GM21723 (cell line): ENCODE data around the gene SF3A1.
A peak's percentile ranks its signal among the peaks of the same experiment; 100 is the strongest.

Source experiments
- ATAC-seq: cut with Tn5 transposase; IDR thresholded peaks from one replicate; pipeline ENCODE4 v1.9.1; 2021; ENCODE audit warnings: mild to moderate bottlenecking, moderate library complexity; ENCODE audit not compliant: unreplicated experiment

The SF3A1 gene

DNA sequence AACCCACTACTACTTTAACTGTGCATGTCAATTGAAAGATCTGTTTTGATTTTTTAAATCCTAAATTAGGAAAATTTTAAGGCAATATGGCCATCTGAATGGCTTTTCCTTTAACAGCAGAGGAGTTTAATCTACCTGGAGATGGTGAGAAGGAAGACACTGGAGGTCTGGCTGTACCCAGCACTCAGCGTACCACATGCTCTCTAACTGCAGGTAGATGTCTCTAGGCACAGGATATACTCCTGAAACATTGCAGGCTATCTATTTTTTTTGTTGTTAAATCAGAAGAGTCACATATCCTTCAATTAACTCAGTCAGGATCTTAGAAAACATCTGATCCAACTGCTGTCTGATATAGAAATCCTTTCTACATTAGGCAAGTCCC is 50.1 kb downstream of the SF3A1 start:
- no peak for ATAC-seq

DNA sequence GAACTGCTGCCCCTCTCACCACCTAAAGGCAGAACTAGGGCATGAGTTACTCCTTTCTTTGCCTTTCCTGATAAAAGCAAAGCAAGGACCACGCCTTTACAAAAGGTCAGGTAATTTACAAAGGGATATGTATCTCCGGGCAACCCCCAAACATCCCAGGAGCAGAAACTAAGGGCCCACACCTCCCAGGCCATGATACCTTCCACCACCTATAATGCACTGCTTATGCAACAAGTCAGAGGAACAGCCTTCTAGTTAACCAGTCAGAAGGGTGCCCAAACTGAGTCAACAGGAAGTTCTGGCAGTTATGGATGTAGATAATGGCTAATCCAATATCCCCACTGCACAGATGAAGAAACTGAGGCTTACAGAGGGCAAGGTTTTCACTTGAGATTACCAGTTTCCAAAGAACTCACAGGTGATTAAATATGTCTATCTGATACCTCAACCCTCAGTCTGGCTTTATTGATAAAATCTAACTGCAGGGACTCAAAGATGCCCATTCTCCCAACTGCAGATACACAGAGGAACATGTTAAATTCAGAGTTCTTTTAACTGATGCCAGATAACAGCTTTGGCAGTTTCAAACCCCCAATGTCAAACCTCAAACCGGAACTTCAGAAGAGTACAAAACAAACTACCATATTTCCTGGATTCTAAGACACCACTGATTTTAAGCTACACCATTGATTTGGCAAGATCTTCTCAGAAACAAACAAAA is 50.6 kb downstream of the SF3A1 start:
- no peak for ATAC-seq

DNA sequence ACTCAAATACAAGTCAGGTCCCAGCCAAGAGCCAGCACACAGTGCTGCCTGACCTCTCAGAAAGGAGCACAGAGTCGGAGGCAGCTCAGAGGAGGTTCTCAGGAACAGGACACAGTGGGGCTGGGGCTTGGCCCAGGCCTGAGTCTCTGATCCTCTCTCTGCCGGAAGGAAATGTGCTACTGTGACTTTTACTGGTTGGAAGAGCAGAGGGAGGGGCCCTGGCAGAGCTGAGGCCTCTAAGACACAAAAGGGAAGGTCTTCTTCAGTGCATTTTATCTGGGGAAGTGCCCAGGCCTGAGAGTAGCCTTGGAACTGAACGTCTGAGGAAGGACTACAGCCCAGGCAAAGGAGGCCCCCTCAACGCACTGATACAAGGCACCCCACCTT is 51.2 kb downstream of the SF3A1 start:
- peak; percentile 44 for ATAC-seq

DNA sequence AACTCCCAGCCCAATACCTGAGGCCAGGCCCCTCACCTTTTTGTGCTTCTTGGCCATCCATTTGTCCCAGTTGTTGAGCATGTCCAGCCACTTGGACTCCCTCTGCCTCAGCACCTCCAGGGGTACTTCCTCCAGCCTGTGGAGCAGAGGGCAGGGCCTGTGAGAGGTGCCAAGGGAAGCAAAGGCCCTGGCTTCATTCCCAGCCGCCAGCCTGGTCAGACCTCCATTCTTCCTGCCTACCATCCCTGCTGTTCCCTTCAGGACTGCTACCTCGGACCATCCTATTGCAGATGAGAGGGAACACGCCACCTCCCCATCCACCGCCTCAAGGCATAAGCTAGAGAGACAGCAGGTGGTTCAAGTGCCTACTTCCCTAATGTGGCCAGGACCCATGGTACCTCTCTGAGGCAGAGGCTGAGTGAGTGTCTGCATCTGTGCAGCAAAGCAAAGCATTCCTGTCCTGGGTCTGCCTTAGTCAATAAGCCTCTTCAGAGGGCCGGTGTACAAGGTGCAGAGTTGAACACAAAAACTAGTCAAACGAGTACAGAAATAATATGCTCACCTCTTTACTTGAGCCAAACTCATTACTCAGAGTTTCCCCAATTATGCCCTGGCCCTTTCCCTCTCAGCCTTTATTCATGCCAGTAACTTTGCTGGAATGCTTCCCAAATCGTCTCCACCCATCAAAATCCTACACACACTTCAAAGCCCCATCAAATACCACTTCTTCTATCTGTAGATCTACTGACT is 52.0 kb downstream of the SF3A1 start:
- ATAC-seq: no peak

DNA sequence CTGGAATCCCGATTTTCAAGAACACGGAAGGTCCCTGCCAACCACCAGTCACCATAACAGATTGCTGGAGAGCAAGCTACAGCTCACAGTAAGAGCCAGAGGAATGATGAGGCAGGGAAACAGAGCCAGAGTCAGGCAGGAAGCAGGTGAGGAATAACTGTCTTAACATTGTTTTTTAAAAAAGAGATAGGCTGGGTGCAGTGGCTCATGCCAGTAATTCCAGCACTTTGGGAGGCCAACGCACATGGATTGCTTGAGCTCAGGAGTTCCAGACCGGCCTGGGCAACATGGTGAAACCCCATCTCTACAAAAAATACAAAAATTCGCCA is 53.9 kb downstream of the SF3A1 start:
- ATAC-seq: no peak

DNA sequence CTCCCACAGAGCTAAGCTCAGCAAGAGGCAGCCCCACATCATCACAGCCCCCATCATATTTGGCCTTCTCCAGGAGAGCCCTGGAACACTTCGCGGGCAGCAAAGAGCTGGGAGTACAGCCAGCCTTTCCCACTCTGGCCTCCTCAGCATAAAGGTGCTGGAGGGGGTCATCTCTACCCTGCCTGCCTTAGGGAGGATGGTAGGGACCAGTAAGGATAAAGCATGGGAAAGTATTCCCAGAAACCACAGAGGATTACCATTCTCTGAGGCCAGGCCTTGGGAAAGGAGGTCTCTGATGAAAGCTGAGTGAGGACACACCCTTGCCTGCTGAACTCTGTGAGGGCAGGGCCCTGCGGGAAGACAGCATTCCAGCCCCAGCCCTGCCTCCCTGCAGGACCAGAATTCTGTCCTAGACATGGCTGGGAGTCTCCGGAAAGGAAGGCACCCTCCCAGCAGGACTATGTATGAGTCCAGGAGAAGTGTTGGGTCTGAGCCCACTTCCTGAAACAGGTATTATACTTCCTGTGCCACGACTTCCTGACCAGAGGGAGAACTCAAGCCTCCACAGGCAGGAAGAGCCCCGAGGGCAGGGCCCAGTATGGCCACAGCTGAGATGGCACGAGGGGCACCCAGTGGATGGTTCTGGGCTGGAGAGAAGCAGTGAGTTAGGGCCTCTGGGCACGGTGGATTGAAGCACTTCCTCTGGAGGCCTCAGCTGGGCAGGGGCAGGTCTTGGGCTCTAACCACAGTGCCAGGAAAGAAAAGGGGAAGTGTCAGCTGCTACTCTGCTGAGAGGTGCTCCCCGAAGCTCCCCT is 54.5 kb downstream of the SF3A1 start:
- ATAC-seq: no peak

DNA sequence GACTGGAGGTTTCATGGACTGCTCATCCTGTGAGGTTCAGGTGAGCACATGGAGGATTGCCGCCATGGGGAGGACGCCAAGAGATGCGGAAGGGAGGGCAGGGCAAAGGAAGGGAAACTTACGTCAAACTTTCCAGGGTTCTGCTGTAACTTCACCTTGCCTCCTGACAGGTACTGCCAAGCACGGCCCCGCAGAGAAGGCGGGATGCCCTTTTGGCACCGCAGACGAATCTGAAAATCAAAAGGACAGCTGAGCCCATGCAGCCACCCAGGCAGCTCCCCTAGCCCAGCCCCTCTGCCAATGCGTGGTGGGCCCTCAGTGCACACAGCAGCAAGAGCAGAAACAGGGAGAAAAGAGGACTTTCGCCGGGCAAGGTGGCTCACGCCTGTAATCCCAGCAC is 57.4 kb downstream of the SF3A1 start:
- ATAC-seq: no peak

DNA sequence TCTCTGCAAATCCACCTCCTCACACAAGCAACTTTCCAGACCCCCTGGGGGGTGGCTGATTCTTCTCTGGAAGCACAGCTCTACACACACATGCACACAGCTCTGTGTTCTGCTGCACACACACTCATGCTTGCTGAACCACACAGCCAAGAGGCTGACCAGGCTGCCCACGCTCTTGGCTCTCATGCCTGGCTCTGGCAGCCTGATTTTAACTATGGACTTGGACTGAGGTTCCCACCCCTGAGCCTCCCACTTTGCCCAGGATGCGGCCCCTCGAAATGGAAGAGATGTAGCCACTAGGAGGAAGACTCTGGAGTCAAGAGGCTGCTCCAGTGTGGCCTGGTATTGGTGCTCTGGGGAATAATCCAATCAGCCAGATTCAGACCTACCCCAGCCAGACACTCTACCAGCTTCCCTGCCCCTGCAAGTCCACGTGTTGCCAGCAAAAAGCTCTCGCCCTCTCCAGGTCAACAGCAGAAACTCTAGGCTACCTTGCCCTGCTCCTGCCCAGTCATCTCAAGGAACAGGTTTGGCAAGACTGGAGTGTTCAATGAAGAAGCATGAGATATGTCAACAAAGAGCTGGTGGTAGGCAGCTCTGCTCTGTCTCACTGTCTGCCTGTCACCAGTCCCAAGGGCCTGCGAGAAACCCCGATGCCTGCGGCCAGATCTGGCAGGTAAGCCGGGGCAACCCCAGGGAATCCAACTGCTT is 58.5 kb downstream of the SF3A1 start:
- ATAC-seq: no peak

DNA sequence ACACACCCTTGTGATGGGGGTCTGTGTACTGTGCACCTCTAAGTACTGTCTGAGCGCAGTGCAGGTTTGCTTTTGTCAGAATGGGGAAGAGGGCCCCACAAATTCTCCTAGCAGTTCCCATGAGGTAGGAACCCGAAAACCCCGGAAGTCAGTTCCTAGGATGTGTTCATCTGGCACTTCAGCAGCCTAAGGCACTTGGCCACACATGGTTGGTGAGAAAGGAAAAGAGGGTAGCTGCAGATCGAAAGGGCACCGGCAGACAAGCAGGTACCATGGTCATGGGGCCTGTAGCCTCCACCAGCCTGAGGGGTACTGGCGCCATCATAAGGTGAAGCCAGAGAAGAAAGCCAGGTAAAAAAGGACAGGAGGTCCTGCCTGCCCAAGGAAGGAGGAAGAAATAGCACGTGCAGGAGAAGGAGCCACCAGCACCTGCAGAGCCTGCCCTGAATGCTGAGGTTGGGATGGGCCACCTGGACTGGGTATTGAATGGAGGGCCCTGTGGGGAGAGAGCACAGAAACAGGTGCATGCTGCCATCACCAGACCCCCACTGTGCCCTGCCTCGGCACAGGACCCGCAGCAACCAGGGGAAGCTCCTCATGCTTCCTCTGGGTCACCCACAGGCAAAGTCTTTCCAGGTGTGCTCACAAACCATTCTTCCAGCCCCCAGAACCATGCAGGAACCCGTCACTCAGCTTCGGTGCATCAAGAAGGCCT is 59.3 kb downstream of the SF3A1 start:
- no peak for ATAC-seq

DNA sequence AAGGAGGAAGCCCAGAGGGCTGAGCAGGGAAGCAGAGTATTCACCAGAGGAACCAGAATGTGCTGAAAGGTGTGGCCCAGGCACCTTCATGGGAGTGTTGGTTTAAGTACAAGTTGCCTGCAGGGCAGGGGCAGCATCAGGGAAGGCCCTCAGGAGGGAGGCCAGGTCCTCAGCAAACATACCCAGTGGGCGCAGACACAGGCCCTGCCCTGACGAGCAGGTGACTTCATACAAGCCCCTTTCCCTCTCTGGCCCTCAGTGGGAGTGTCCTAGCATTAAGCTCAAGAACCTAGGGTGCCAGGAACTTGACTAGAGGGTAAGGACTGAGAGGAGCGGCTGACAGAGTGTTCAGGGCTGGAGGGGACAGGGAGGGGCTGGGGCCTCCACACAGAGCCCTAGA is 59.9 kb downstream of the SF3A1 start:
- no peak for ATAC-seq

DNA sequence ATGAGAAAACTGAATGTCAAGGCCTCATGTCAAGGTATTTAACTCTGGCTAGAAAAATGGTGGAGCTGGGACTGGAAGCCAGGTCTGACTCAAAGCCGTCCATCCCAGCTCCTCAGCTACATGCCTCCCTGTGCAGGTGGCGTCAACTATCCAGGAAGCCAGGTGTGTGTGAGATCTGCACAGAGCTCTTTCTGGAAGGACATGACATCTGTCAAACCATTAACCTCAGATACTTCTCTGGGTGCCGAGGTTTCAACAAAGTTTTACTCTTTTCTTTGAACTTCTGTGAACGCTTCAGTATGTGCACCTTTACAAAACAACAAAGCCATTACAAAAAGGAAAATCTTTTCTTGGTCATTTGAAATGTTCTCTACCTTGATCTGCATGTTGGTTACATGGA is 60.4 kb downstream of the SF3A1 start:
- ATAC-seq: no peak

DNA sequence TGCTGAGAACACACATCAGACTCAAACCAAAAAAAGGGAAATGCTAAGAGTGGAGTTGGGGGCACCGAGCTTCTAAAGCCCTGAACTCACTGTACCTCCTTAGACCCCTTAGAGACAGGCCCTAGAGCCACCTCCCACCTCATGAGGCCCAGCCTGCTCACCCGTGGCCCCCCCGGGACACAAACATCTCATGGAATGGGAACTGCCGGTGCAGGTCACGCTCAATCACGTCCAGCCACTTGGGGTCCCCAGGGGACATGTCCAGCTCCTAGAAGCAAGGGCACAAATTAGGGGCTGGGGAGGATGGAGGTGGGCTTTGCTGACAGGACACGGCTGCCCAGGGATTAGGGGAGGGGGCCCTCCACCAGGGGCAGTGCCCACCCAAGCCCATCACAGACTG is 61.1 kb downstream of the SF3A1 start:
- ATAC-seq: no peak

DNA sequence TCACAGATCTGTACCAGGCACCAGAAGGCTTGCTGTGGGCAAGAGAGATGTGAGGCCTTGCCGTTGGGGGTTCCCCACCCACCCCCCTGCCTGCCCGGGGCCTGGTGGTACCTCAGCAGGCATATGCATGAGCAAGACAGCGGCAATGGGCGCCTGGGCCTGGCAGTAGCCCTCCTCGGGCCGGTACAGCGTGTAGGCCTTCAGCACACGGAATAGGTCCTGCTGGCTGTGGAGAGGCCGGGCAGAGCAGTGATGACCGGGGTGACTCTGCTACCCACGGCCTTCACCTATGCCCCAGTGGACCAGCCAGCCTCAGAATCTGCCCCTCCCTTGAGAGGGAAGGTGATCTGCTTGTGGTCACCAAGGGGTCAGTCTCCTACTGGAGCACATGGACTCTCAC is 61.9 kb downstream of the SF3A1 start:
- no peak for ATAC-seq

DNA sequence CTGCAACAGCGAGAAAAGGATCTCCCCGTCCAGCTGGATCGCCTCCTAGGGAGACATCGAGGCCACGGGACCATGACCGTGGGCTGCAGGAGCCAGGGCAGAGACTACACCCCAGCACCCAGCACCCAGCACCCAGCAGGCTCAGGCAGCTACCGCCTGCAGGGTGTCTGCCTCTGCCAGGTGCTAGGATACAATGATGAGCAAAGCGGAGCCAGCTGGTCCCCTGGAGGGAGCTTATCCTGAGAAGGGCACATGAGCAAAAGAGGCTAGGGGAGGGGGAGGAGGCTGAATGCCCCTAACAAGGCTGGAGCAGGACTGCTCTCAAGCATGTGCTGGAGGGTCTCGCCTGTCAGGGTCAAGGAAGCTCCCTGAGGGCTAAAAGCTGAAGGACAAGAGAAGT is 62.6 kb downstream of the SF3A1 start:
- no peak for ATAC-seq

DNA sequence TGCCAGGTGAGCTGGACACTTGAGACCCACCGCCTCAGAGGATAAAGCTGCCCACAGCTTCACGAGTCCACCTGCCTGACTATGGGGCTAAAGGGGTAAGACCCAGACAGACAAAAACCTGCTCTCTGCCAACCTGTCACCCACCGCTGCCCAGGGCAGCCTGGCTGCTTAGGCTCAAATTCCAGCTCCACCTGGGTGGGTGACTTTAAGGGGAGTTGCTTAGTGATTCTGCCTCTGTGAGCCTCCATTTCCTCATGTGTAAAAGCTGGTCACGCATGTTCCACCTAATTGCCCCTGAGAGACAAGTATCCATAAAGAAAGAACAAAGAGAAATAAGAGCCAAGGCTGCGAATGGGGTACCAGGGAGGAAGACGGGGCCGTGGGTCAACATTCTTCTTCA is 63.7 kb downstream of the SF3A1 start:
- no peak for ATAC-seq

DNA sequence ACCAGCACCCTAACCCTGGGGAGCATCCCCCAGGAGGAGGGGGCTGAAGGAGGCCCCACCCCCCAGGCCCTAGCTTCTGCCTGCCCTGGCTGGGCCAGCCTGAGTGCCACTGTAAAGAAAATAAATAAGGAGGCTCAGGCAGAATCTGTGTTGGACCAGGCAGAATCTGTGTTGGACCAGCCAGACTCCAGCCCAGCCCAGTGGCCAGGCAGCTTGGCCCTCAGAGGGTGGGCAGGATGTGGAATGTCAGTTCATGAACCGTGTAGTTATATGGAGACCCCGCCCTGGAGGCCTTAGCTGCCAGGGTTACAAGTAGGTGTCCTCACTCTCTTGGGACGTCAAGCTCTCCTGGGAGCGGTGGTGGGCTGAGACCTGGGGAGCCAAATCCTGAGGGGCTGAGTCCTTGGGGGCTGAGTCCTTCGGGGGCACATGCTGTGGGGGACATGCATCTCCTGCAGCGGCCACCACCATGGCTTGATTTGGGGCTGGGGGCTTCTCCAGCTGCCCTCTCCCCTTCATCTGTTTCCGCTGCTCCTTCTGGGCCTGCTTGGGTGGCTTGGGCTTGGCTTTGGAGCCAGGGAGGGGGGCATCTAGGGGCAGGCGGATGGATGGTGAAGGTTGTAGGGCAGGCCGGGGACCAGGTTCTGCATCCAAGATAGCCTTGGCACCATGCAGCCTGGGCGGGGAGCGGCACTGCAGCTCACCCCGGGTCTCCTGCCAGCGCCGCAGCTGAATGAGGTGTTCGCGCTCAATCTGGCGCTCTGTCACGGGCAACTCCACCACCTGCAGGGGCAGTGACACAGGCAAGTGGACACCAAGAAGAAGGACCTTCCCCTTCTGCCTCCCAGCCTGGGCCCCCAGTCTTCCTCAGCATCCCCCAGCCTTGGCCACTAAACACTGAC is 64.4 kb downstream of the SF3A1 start:
- no peak for ATAC-seq

DNA sequence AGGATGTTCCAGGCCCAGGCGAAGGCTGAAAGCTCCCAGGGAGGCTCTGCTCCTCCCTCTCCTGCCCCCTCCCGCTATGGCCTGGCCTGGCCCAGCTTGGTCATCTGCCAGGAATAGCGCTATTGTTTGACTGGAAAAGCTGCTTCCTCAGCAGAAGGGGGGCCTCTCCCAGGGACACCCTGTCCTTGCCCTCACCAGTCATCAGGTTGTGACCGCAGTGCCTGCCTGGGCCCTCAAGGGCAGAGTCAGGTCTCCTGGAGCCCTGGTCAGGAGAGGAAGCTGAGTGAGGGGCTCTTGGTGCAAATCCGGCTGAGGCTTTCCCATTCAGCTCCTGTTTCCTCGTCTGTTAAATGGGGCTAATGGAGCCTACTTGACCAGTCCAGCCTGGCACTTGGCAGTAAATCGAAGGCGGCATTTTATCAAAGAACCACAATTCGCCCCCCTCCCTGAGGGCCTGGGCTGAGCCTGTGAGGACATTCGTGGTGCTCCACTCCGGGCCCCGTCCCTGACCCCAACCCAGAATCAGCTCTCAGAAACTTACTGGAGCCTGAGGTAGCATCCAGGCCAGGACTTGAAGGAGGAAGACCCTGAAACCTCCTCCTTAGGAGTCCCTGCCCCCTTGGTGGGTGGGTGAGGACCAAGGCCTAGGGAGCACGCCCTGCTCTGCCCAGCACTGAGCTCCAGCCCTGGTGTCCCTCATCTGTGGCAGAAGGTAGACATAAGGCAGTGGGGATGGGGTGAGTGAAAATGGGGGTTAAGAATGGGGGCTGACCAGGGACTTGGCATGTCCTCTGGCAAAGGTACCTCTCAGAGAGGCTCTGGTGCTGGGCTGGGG is 65.4 kb downstream of the SF3A1 start:
- ATAC-seq: no peak

DNA sequence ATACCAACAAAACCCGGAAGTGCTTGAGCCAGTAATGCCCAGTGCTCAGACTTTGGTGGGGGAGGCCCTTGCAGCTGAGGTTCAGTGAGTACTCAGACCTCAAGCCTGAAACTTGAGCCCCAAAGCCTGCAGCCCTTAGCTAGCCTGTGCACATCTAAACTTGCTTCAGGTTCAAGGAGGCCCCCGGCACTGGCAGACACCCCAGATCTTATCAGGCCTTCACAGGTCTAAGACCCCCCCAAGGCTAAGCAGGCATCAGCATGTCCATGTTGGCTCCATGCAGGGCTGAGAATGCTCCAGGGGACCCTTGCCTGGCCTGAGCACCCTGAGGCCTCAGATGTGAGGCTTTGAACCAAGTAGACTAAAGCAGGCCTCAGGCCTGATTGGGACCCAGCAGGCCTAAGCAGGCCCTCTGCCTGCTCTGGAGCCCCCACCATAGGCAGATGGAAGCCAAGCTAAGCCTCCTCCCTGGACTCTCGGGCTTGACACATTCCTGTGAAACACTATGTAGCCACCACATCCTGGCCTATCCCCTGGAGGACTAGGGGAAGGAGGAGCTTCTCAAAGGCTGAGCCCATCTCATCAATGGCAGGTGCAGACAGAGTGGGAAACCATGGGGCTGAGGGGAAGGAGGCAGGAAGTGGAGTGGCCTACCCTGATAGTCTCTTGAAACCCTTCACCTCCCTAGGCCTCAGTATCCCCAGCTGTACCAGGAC is 66.2 kb downstream of the SF3A1 start:
- ATAC-seq: no peak
